Activated CD4-positive, alpha-beta T cell treated with anti-CD3 and anti-CD28 coated beads for 48 hours (primary cell): Measurements from ENCODE around the gene SLC1A5.
A peak's percentile ranks its signal among the peaks of the same experiment; 100 is the strongest.

Experiments
- DNase-seq: peaks from one replicate; pipeline ENCODE4 v3.0.0-alpha.2; 2020

Gene SLC1A5

DNA sequence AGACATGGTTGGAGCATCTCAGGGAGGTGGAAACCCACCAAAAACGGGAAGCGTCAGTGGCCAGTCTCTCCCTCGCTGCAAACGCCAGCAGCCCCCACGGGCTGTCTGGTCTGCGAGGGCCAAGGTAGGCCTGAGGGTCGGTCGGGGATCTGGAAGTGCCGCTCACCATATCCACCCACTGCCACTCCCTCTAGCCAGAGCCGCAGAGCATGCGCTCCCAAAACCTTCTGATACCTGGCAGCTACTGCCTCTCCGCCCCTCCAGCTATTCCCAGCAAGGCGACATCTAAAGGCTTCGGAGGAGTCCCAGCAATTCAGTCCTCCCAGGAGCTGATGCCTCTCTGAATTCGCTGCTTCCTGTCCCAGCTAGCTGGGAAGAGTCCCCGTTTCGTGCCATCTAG lies 46.9 kb downstream of the SLC1A5 start:
- DNase-seq: no peak

- DNase-seq: no peak
These were observed 49.1 kb downstream of the SLC1A5 start for GRCh38 chr19:46739290-46739771.

- no peak for DNase-seq
These were observed 50.6 kb downstream of the SLC1A5 start for GRCh38 chr19:46737761-46738171.

DNA sequence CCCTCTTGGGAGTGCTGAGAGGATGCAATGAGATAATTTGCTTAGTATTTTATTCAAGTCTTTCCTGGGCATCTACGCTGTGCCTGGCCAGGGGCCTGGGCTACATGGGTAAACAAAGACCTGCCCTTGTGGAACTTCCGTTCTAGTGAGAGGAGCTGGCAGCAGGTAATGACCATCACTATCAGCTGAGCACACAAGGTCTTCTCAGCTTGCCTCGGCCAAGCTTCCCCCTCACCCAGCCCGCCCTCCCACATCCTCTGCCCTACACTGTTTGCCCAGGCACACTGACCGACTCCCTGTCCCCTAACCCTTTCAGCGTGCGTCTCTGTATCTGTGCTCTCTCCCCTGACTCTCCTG lies 51.1 kb downstream of the SLC1A5 start:
- DNase-seq: no peak

- DNase-seq: no peak
These were observed 51.7 kb downstream of the SLC1A5 start for GRCh38 chr19:46736531-46737297.

- DNase-seq: no peak
These were observed 54.6 kb downstream of the SLC1A5 start for GRCh38 chr19:46733690-46734292.

DNA sequence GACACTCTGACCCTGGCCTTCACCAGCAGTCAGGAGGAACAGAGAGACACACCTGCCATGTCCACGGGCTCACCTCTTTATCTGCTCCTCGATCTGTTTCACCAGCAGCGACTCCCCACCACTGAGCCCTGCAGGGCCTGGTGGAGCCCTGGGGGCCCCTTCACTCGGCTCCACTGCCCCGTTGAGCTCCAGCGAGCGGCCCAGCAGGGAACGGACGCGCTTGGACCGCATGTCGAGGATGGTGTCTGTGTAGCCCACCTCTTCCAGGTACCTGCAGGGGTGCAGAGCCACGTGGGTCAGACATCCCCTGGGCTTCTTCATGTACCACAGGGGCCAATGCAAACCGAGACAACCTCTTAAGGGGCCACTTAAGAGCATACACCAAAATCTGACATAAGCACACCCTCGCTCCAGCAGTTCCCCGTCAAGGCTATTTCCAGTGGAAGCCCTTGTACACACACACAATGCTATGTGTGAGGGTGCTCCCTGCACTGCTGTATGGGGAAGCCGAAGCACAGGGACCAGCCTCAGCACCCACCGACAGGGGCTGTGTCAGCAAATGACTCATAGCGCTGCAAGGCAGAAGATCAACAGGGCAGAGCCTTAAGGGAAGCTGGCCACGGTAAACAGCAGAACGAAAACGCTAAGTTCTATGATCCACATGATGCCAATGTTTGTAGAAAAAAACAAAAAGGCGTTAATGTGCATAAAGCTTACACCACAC lies 55.3 kb downstream of the SLC1A5 start:
- DNase-seq: no peak

DNA sequence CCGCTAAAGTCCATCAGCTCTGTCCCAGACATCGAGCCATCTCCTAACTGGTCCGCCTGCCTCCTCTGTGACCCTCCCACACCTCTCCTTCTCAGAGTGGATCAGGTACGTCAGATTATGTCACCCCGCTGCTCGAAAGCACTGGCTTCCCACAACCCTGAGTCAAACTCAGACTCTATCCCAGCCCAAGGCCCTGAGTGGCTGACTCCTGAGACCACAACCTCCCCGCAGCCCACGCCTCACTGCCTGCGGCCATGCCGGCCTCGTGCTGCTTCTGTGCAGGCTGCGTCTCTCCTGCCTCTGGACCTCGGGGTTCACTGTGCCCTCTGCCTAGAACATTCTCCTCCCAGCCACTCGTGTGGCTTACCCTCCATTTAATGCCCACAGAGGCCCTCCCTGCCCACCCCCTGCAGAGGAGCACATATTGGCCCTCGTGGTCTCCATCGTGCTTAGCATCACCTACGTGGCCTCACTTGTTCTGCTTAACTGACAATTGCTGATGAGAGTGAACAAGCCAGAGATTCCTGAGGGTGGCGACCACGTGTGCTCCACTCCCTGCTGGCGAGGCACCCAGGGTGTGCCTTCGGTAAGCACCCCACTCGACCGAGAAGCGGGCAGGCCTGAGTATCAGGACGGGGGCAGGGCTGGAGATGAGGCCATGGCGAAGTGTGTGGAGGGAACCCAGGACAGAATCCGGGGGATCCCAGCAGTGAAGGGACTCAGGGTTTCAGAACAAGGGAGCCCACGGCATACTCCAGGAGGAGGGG lies 56.0 kb downstream of the SLC1A5 start:
- DNase-seq: no peak

- no peak for DNase-seq
These were observed 56.8 kb downstream of the SLC1A5 start for GRCh38 chr19:46731584-46731983.

DNA sequence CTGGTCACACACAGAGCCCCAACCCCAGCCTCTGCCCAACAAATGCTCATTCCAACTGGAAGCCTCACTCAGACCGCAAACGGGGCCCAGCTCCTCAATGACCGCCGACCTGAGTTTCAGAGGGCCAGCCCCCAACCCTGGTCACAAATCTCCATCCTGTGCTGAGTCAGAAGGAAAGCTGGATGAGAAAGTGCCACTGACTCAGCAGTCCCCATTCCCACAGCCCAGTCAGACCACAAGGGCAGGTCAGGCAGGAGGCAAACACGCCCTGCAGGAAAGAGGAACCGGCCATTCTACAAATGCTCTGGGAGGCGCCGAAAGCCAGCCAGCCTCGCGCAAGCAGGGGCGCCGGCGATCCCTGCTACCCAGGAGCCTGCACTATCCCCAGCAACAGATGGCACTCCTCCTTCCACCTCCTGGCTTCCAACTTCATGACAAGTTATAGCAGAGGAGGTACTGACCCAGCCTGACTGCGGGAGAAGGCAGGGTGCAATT lies 57.3 kb downstream of the SLC1A5 start:
- DNase-seq: no peak

GRCh38 chr19:46730595-46730994 lies 57.8 kb downstream of the SLC1A5 start:
- no peak for DNase-seq

- DNase-seq: no peak
These were observed 58.2 kb downstream of the SLC1A5 start for GRCh38 chr19:46730187-46730586.

DNA sequence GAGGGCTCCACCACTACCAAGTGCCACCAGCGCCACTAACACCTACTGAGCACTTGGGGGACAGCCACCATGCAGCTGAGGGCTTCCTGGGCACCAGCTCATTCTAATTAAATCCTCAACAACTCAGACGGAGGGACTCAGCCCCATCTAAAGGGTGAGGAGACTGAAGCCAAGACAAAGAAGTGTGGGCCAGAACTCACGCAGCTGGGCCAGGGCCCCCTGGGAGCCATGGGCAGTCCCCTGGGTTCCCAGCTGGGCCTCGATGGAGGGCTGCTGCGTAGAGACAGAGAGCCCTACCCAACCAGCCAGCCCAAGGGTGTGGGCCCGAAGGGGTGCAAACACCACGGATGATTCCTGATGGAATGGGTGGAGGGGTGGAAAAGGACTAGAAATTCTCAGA lies 58.7 kb downstream of the SLC1A5 start:
- no peak for DNase-seq

GRCh38 chr19:46728693-46729339 lies 59.6 kb downstream of the SLC1A5 start:
- peak; percentile 85 for DNase-seq

DNA sequence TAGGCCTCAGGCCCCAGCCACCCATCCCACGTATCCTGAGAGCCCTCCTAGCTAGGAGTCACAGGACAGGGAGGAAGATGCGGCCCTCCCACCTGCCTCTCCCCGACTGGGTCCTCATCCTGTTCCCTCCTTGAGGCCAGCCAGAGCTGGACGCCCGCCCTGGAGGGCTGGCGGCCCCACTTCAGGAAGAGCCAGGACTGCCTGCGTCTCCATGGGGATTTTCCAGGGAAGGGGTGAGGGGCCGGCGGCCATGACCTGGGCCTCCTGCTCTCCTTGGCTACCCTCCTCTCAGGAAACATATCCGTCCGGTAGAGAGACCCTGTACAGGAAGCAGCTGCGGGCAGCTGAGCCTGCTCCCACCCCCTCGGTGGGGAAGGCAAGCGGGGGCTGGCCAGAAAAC lies 60.2 kb downstream of the SLC1A5 start:
- DNase-seq: no peak

DNA sequence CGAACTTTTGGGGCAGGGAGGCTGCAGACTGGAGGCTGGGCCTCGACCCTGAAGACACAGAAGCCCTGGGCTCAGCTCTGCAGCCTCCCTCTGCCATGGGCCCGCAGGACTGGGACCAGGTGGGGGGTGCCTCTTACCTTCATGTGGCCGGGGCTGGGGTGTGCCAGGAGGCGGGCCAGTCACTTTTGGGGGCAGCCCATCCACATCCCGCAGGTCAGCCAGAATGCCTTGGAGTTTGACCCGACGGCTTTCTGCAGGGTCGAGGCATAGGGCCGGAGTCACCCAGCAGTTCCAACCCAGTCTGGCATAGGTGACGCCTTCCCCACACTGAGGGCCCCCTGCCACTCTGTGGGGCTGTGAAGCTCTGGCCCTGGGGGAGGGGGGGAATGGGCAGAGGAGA lies 60.6 kb downstream of the SLC1A5 start:
- no peak for DNase-seq

GRCh38 chr19:46726971-46727501 lies 61.4 kb downstream of the SLC1A5 start:
- no peak for DNase-seq

DNA sequence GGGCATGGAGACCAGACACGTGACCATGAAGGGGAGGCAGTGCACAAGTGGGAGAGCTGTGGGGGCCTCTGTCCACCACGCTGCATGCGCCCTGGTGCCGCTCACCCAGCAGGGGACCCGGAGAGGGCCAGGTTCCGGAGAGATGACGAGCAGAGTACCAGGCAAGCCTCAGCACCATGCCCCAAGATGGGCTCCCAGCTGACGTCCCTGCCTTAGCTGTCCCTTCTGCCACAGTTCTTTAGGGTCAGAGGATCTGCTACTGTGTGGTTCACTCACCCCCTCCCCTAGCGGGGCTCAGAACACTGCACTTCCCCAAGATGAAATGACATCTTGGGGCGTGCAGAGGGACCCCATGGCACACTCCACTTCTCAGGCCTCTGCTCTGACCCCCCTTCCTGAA lies 61.8 kb downstream of the SLC1A5 start:
- no peak for DNase-seq

DNA sequence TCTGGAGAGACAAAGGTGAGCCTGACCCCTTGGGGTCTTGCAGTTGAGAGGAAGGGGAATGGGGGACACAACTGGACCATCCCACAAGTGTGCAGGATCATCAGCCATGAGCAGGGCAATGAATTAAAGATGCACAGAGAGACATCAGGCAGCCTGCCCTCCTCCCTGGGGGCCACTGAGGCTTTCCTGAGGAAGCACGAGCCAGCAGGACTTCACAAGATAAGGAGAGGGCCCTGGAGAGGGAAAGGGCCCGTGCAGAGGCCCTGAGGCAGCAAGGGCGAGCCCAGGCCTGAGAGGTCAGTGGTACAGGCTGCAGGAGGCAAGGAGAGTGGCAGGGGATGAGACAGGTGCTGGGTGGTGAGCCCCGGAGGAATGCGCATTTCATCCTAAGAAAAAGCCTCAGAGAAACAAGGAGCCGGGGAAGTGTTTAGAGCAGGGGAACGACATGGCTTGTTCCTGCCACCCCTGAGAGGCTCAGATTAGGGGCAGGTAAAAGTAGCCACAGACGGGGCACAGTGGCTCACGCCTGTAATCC lies 62.5 kb downstream of the SLC1A5 start:
- DNase-seq: no peak

DNA sequence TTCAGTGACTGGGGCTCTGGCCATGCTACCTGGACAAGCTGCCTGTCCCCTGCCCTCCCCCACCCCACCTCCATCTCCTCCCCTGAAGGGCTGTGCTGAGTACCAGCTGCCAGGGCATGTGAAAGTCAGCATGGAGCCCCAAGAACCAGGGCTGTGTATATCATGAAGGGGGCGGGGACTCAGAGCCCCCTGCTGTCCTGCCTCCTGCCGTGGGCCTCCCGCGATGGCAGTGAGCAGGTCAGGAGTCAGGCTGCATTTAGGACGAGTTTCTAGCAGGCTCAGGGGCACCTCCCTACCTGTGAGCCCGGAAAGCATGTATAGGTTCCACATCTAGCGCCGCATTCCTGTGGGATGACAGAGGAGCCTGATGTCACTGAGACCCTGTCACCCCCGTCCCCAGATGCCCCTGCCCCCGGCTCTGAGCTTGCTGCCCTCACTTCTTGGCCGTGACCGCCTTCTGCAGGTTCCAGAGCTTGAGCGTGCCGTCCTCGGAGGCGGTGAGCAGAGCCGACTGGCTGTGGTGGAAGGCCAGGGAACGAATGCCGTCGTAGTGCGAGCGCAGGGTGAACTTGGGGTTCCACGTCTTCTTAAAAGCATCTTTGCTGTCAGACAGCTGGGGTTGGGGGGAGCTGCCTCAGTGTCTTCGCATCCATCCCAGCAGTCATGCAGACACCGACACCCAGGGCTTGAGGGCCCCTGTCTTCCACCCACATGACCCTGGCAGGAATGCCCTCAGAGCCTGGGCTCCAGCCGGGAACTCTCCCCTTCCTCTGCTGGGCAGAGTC lies 63.2 kb downstream of the SLC1A5 start:
- no peak for DNase-seq
